WERI-Rb-1 (cell line): ENCODE data around the gene TMOD1.
A peak's percentile ranks its signal among the peaks of the same experiment; 100 is the strongest.

Experiments used
- DNase-seq: peaks from one replicate; pipeline ENCODE4 v3.0.0-alpha.2; 2020
- H3K27ac ChIP-seq: fragments of 250-450 bp; sonication (Bioruptor Pico); 2 replicates; pipeline ENCODE4 v1.5.1; 2020; ENCODE audit warnings: mild to moderate bottlenecking, moderate library complexity
- H3K27me3 ChIP-seq: fragments of 250-450 bp; sonication (Bioruptor Pico); 2 replicates; pipeline ENCODE4 v1.5.1; 2021; ENCODE audit warnings: mild to moderate bottlenecking, low read depth, moderate library complexity; ENCODE audit not compliant: insufficient read depth, severe bottlenecking
- H3K36me3 ChIP-seq: fragments of 250-450 bp; sonication (Bioruptor Pico); 2 replicates; pipeline ENCODE4 v1.5.1; 2020; ENCODE audit warnings: mild to moderate bottlenecking, moderate library complexity
- H3K4me3 ChIP-seq: 2 replicates; pipeline ENCODE4 v1.5.1; 2011; ENCODE audit warnings: low read depth, mild to moderate bottlenecking, control low read depth, low read length
- H3K9me3 ChIP-seq: fragments of 250-450 bp; sonication (Bioruptor Pico); 2 replicates; pipeline ENCODE4 v1.5.1; 2021; ENCODE audit warnings: mild to moderate bottlenecking, moderate library complexity; ENCODE audit not compliant: severe bottlenecking
- CTCF ChIP-seq: IDR thresholded peaks from 2 replicates; pipeline ENCODE4 v1.5.1; 2011; ENCODE audit warnings: low read depth, mild to moderate bottlenecking, control low read depth, inconsistent platforms, low read length

Gene TMOD1

GRCh38 chr9:97500765-97501176, 695 bp upstream of the TMOD1 start:
- Histone ChIP-seq H3K9me3 (no peaks in the 10 kb centered on the region), H3K4me3 (peak overlapping the region; percentile 42), H3K27me3 (peaks cover 17% of the 10 kb centered on the region), H3K27ac (no peak overlapping the region), H3K36me3 (peaks cover 4% of the 10 kb centered on the region; the same call in 1 of the 2 replicates)
- DNase-seq, result no peak
- TF ChIP-seq CTCF, result no peak

GRCh38 chr9:97501972-97502221, 431 bp downstream of the TMOD1 start:
- H3K27ac ChIP-seq, result no peak overlapping the region
- no peaks in the 10 kb centered on the region for H3K36me3 ChIP-seq
- DNase-seq, result no peak
- peaks cover 17% of the 10 kb centered on the region for H3K27me3 ChIP-seq
- H3K9me3 ChIP-seq, result no peaks in the 10 kb centered on the region
- no peak for TF ChIP-seq CTCF
- H3K4me3 ChIP-seq, result peak overlapping the region; percentile 62

- Histone ChIP-seq H3K27ac (no peak overlapping the region), H3K27me3 (peaks cover 17% of the 10 kb centered on the region), H3K36me3 (no peaks in the 10 kb centered on the region), H3K4me3 (peak overlapping the region; percentile 62), H3K9me3 (no peaks in the 10 kb centered on the region)
- no peak for DNase-seq
- TF ChIP-seq CTCF, result no peak
Measured at GRCh38 chr9:97502222-97502983, 937 bp downstream of the TMOD1 start.

GRCh38 chr9:97502984-97503861, 1.8 kb downstream of the TMOD1 start:
- no peak for DNase-seq
- TF ChIP-seq CTCF, result 0 out of 2 replicates have a peak, but pooled peaks have one; percentile 8
- no peak overlapping the region for H3K27ac ChIP-seq
- H3K36me3 ChIP-seq, result no peaks in the 10 kb centered on the region
- no peak overlapping the region for H3K4me3 ChIP-seq
- H3K9me3 ChIP-seq, result no peaks in the 10 kb centered on the region
- peaks cover 17% of the 10 kb centered on the region for H3K27me3 ChIP-seq

GRCh38 chr9:97503862-97504210, 2.4 kb downstream of the TMOD1 start:
- Histone ChIP-seq H3K27me3 (peaks cover 17% of the 10 kb centered on the region), H3K4me3 (no peak overlapping the region), H3K36me3 (no peaks in the 10 kb centered on the region), H3K9me3 (no peaks in the 10 kb centered on the region), H3K27ac (no peak overlapping the region)
- no peak for DNase-seq
- no peak for TF ChIP-seq CTCF
